ENCODE data around the gene ZNF227. TPM values are rescaled to one million over a fixed set of nuclear protein-coding genes. Genes with fewer than 3 reads are reported as not detected.
A peak's percentile ranks its signal among the peaks of the same experiment; 100 is the strongest.
"Not testable (repeated sequence)": the region's sequence is repeated elsewhere in the genome, so short reads cannot be mapped to it uniquely, and the experiment has no call there.

ZNF227 gene
- total RNA-seq, 1 experiment from 2014 or later = 20.2 TPM

GRCh38 chr19:44207126-44207803 lies 5.1 kb upstream of the ZNF227 start:
- H3K4me1 ChIP-seq = no peaks in the 10 kb centered on the region; the same call in 1 of the 2 replicates
- peaks cover 7% of the 10 kb centered on the region for H3K9me3 ChIP-seq (replicated peaks)
- no peaks in the 10 kb centered on the region for H3K36me3 ChIP-seq
- H3K4me3 ChIP-seq = peak overlapping the region; percentile 63
- DNase-seq = peak; percentile 97 to 98
- no peaks in the 10 kb centered on the region for H3K27me3 ChIP-seq
- peak overlapping the region; percentile 50 for H3K27ac ChIP-seq

- Histone ChIP-seq H3K36me3 (peaks cover 23% of the 10 kb centered on the region), H3K4me1 (peaks cover 7% of the 10 kb centered on the region; the same call in 1 of the 2 replicates), H3K27ac (peak overlapping the region; percentile 59), H3K4me3 (peak overlapping the region; percentile 81), H3K27me3 (no peaks in the 10 kb centered on the region), H3K9me3 (replicated peaks) (0 out of 2 replicates have a peak, but pooled peaks cover 6% of the 10 kb centered on the region)
- DNase-seq = peak; percentile 5 to 30
Measured at GRCh38 chr19:44212866-44213346, 574 bp downstream of the ZNF227 start.

GRCh38 chr19:44219926-44220325 lies 7.6 kb downstream of the ZNF227 start:
- not testable (repeated sequence) for H3K9me3 ChIP-seq (replicated peaks)

GRCh38 chr19:44220761-44221160 lies 8.4 kb downstream of the ZNF227 start:
- DNase-seq; H3K27me3 ChIP-seq; H3K4me1 ChIP-seq; H3K4me3 ChIP-seq; H3K27ac ChIP-seq; H3K9me3 ChIP-seq (replicated peaks): not testable (repeated sequence)
- peaks cover 38% of the 10 kb centered on the region for H3K36me3 ChIP-seq

More at GRCh38 chr19:44219926-44220325, 7.6 kb downstream of the ZNF227 start:
- not testable (repeated sequence) for DNase-seq, H3K27me3 ChIP-seq, H3K4me1 ChIP-seq, H3K27ac ChIP-seq, H3K4me3 ChIP-seq
- peaks cover 38% of the 10 kb centered on the region for H3K36me3 ChIP-seq

GRCh38 chr19:44221291-44221690 lies 9.0 kb downstream of the ZNF227 start:
- H3K27me3 ChIP-seq; H3K27ac ChIP-seq; H3K4me3 ChIP-seq; DNase-seq; H3K4me1 ChIP-seq; H3K9me3 ChIP-seq (replicated peaks): not testable (repeated sequence)
- peaks cover 34% of the 10 kb centered on the region for H3K36me3 ChIP-seq

GRCh38 chr19:44228318-44228717 lies 16.0 kb downstream of the ZNF227 start:
- no peak for DNase-seq
- Histone ChIP-seq H3K9me3 (replicated peaks) (peaks cover 21% of the 10 kb centered on the region), H3K27me3 (no peaks in the 10 kb centered on the region), H3K27ac (no peak overlapping the region), H3K4me1 (no peaks in the 10 kb centered on the region), H3K4me3 (no peak overlapping the region), H3K36me3 (peaks cover 66% of the 10 kb centered on the region)

- H3K9me3 ChIP-seq (replicated peaks) = peaks cover 13% of the 10 kb centered on the region
- DNase-seq = no peak
- H3K4me3 ChIP-seq = no peak overlapping the region
- H3K27me3 ChIP-seq = no peaks in the 10 kb centered on the region
- H3K4me1 ChIP-seq = no peaks in the 10 kb centered on the region
- H3K36me3 ChIP-seq = peaks cover 90% of the 10 kb centered on the region
- no peak overlapping the region for H3K27ac ChIP-seq
Measured at GRCh38 chr19:44232867-44233266, 20.5 kb downstream of the ZNF227 start.

- no peaks in the 10 kb centered on the region for H3K4me1 ChIP-seq
- H3K36me3 ChIP-seq = peaks cover 57% of the 10 kb centered on the region
- no peak overlapping the region for H3K4me3 ChIP-seq
- no peaks in the 10 kb centered on the region for H3K27me3 ChIP-seq
- H3K9me3 ChIP-seq (replicated peaks) = no peaks in the 10 kb centered on the region; the same call in 1 of the 2 replicates
- no peak overlapping the region for H3K27ac ChIP-seq
- DNase-seq = no peak
Measured at GRCh38 chr19:44236384-44236783, 24.1 kb downstream of the ZNF227 start.

- DNase-seq, H3K27ac ChIP-seq, H3K4me3 ChIP-seq, H3K36me3 ChIP-seq, H3K4me1 ChIP-seq, H3K27me3 ChIP-seq: not testable (repeated sequence)
- peaks cover 22% of the 10 kb centered on the region; the same call in 1 of the 2 replicates for H3K9me3 ChIP-seq (replicated peaks)
Measured at GRCh38 chr19:44252332-44252731, 40.0 kb downstream of the ZNF227 start.

GRCh38 chr19:44253392-44253791 lies 41.1 kb downstream of the ZNF227 start:
- H3K27ac ChIP-seq, H3K36me3 ChIP-seq, H3K4me3 ChIP-seq, H3K27me3 ChIP-seq, DNase-seq, H3K4me1 ChIP-seq: not testable (repeated sequence)
- peaks cover 16% of the 10 kb centered on the region; the same call in 1 of the 2 replicates for H3K9me3 ChIP-seq (replicated peaks)

- Histone ChIP-seq H3K9me3 (replicated peaks) (peaks cover 16% of the 10 kb centered on the region; the same call in 1 of the 2 replicates), H3K4me1 (no peaks in the 10 kb centered on the region), H3K27ac (no peak overlapping the region), H3K36me3 (no peaks in the 10 kb centered on the region), H3K4me3 (no peak overlapping the region), H3K27me3 (no peaks in the 10 kb centered on the region)
- no peak for DNase-seq
Measured at GRCh38 chr19:44254496-44254895, 42.2 kb downstream of the ZNF227 start.

- DNase-seq = no peak
- no peak overlapping the region for H3K27ac ChIP-seq
- H3K36me3 ChIP-seq = no peaks in the 10 kb centered on the region
- no peaks in the 10 kb centered on the region for H3K27me3 ChIP-seq
- no peak overlapping the region for H3K4me3 ChIP-seq
- H3K4me1 ChIP-seq = no peaks in the 10 kb centered on the region
- peaks cover 9% of the 10 kb centered on the region; the same call in 1 of the 2 replicates for H3K9me3 ChIP-seq (replicated peaks)
Measured at GRCh38 chr19:44255705-44256411, 43.5 kb downstream of the ZNF227 start.

- no peak for DNase-seq
- no peaks in the 10 kb centered on the region for H3K27me3 ChIP-seq
Measured at GRCh38 chr19:44258136-44258535, 45.8 kb downstream of the ZNF227 start.

GRCh38 chr19:44258835-44259413 lies 46.6 kb downstream of the ZNF227 start:
- Histone ChIP-seq H3K9me3 (replicated peaks) (peaks cover 4% of the 10 kb centered on the region; the same call in 1 of the 2 replicates), H3K4me1 (no peaks in the 10 kb centered on the region), H3K36me3 (no peaks in the 10 kb centered on the region), H3K27me3 (no peaks in the 10 kb centered on the region), H3K27ac (no peak overlapping the region), H3K4me3 (no peak overlapping the region)
- no peak for DNase-seq

More at GRCh38 chr19:44258136-44258535, 45.8 kb downstream of the ZNF227 start:
- Histone ChIP-seq H3K4me3 (no peak overlapping the region), H3K27ac (no peak overlapping the region), H3K9me3 (replicated peaks) (peaks cover 4% of the 10 kb centered on the region; the same call in 1 of the 2 replicates), H3K36me3 (no peaks in the 10 kb centered on the region), H3K4me1 (no peaks in the 10 kb centered on the region)

- DNase-seq = no peak
- Histone ChIP-seq H3K27me3 (no peaks in the 10 kb centered on the region), H3K4me3 (no peak overlapping the region), H3K9me3 (replicated peaks) (0 out of 2 replicates have a peak, but pooled peaks cover 4% of the 10 kb centered on the region), H3K36me3 (no peaks in the 10 kb centered on the region), H3K27ac (no peak overlapping the region), H3K4me1 (no peaks in the 10 kb centered on the region)
Measured at GRCh38 chr19:44260343-44260681, 48.0 kb downstream of the ZNF227 start.
